ENCODE measurements around the gene C2CD2L. TPM values are rescaled to one million over a fixed set of nuclear protein-coding genes. Genes with fewer than 3 reads are reported as not detected.
"Not testable (repeated sequence)": the region's sequence is repeated elsewhere in the genome, so short reads cannot be mapped to it uniquely, and the experiment has no call there.

The C2CD2L gene
- total and polyA plus RNA-seq, 4 donors = 2.5 to 6.3 (median 4.8) TPM

- TF ChIP-seq SP1 (IDR thresholded peaks at IDR 0.05) = no peak
- H3K4me1 ChIP-seq (ENCODE audit: control insufficient read depth in 4 of 4, insufficient read depth in 4 of 4, low read length in 3 of 4) = peaks cover 3 to 8% (median 5%) of the 10 kb centered on the region in 4 donors
- no peak overlapping the region for H3K9ac ChIP-seq (ENCODE audit: low read depth in 1 of 2, low read length in 2 of 2)
- no peaks in the 10 kb centered on the region for H3K9me3 ChIP-seq (ENCODE audit: control insufficient read depth in 4 of 4, low read length in 3 of 4)
- no peak for DNase-seq (ENCODE audit: low spot score)
- H3K27me3 ChIP-seq (ENCODE audit: control insufficient read depth in 4 of 4, insufficient read depth in 4 of 4, low read length in 3 of 4) = no peaks in the 10 kb centered on the region
- no peak overlapping the region for H3K4me3 ChIP-seq (ENCODE audit: low read depth in 1 of 3, low read length in 3 of 3)
- H3K36me3 ChIP-seq (ENCODE audit: control insufficient read depth in 4 of 4, insufficient read depth in 3 of 4, low read depth in 1 of 4, low read length in 3 of 4) = no peaks in the 10 kb centered on the region
- WGBS = 84% methylated on average over 8 of the region's 8 CpGs
- no peak overlapping the region for H3K27ac ChIP-seq (ENCODE audit: low read depth in 1 of 2, low read length in 2 of 2)
Measured at GRCh38 chr11:119166368-119167076, 59.4 kb downstream of the C2CD2L start.

- H3K27me3 ChIP-seq (ENCODE audit: control insufficient read depth in 4 of 4, insufficient read depth in 4 of 4, low read length in 3 of 4); H3K36me3 ChIP-seq (ENCODE audit: control insufficient read depth in 4 of 4, insufficient read depth in 3 of 4, low read depth in 1 of 4, low read length in 3 of 4); H3K9ac ChIP-seq (ENCODE audit: low read depth in 1 of 2, low read length in 2 of 2); H3K27ac ChIP-seq (ENCODE audit: low read depth in 1 of 2, low read length in 2 of 2); H3K9me3 ChIP-seq (ENCODE audit: control insufficient read depth in 4 of 4, low read length in 3 of 4); H3K4me3 ChIP-seq (ENCODE audit: low read depth in 1 of 3, low read length in 3 of 3); DNase-seq (ENCODE audit: low spot score); H3K4me1 ChIP-seq (ENCODE audit: control insufficient read depth in 4 of 4, insufficient read depth in 4 of 4, low read length in 3 of 4): not testable (repeated sequence)
- 93% methylated on average over 10 of the region's 10 CpGs for WGBS
Measured at GRCh38 chr11:119167077-119167458, 59.9 kb downstream of the C2CD2L start.

GRCh38 chr11:119167933-119168332 is 60.8 kb downstream of the C2CD2L start:
- Histone ChIP-seq H3K4me3 (ENCODE audit: low read depth in 1 of 3, low read length in 3 of 3) (no peak overlapping the region), H3K27me3 (ENCODE audit: control insufficient read depth in 4 of 4, insufficient read depth in 4 of 4, low read length in 3 of 4) (no peaks in the 10 kb centered on the region), H3K4me1 (ENCODE audit: control insufficient read depth in 4 of 4, insufficient read depth in 4 of 4, low read length in 3 of 4) (peaks cover 3 to 8% (median 5%) of the 10 kb centered on the region in 4 donors), H3K9ac (ENCODE audit: low read depth in 1 of 2, low read length in 2 of 2) (no peak overlapping the region), H3K36me3 (ENCODE audit: control insufficient read depth in 4 of 4, insufficient read depth in 3 of 4, low read depth in 1 of 4, low read length in 3 of 4) (no peaks in the 10 kb centered on the region), H3K9me3 (ENCODE audit: control insufficient read depth in 4 of 4, low read length in 3 of 4) (no peaks in the 10 kb centered on the region), H3K27ac (ENCODE audit: low read depth in 1 of 2, low read length in 2 of 2) (no peak overlapping the region)
- no peak for TF ChIP-seq CTCF (IDR thresholded peaks at IDR 0.05; ENCODE audit: low read depth, low read length, missing input control)
- TF ChIP-seq, protein P1, sequence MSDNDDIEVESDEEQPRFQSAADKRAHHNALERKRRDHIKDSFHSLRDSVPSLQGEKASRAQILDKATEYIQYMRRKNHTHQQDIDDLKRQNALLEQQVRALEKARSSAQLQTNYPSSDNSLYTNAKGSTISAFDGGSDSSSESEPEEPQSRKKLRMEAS (IDR thresholded peaks at IDR 0.05) = no peak
- TF ChIP-seq GABPA (IDR thresholded peaks at IDR 0.05 in 1 of 2, conservative IDR thresholded peaks at IDR 0.05 in 1 of 2) = no peak
- WGBS = 64% methylated on average over 6 of the region's 6 CpGs
- no peak for DNase-seq (ENCODE audit: low spot score)

Other genes starting within 250 kb of the C2CD2L start
- gene CXCR5, start 223.5 kb upstream of the C2CD2L start, total RNA-seq = not detected
- under 1 TPM; 0.06 to 0.92 TPM for gene CXCR5, start 223.5 kb upstream of the C2CD2L start, polyA plus RNA-seq
- 10 to 100 TPM in 1 of 2 donors, 1 to 10 TPM in 1; 6.1 to 10.2 TPM for gene BCL9L, start 181.4 kb upstream of the C2CD2L start, total RNA-seq
- gene BCL9L, start 181.4 kb upstream of the C2CD2L start, polyA plus RNA-seq = 10 to 100 TPM in 1 of 2 donors, 1 to 10 TPM in 1; 2.2 to 11.6 TPM
- gene UPK2, start 151.0 kb upstream of the C2CD2L start, total RNA-seq = not detected
- gene UPK2, start 151.0 kb upstream of the C2CD2L start, polyA plus RNA-seq = not detected
- gene FOXR1, start 135.6 kb upstream of the C2CD2L start, total RNA-seq = not detected
- gene FOXR1, start 135.6 kb upstream of the C2CD2L start, polyA plus RNA-seq = not detected
- gene CENATAC, start 109.2 kb upstream of the C2CD2L start, total RNA-seq = 10 to 100 TPM; 12.0 to 33.6 TPM
- gene CENATAC, start 109.2 kb upstream of the C2CD2L start, polyA plus RNA-seq = 10 to 100 TPM in 1 of 2 donors, 1 to 10 TPM in 1; 6.0 to 14.5 TPM
- gene RPS25, start 89.0 kb upstream of the C2CD2L start, total RNA-seq = 100 to 1,000 TPM; 228 to 294 TPM
- 100 to 1,000 TPM; 477 to 499 TPM for gene RPS25, start 89.0 kb upstream of the C2CD2L start, polyA plus RNA-seq
- 10 to 100 TPM; 32.8 to 35.7 TPM for gene TRAPPC4, start 88.6 kb upstream of the C2CD2L start, total RNA-seq
- gene TRAPPC4, start 88.6 kb upstream of the C2CD2L start, polyA plus RNA-seq = 10 to 100 TPM; 21.1 to 32.1 TPM
- gene SLC37A4, start 76.5 kb upstream of the C2CD2L start, total RNA-seq = 100 to 1,000 TPM in 1 of 2 donors, 10 to 100 TPM in 1; 62.7 to 184 TPM
- 10 to 100 TPM; 93.8 to 98.7 TPM for gene SLC37A4, start 76.5 kb upstream of the C2CD2L start, polyA plus RNA-seq
- gene HYOU1, start 50.1 kb upstream of the C2CD2L start, total RNA-seq = 100 to 1,000 TPM in 1 of 2 donors, 10 to 100 TPM in 1; 46.3 to 270 TPM
- gene HYOU1, start 50.1 kb upstream of the C2CD2L start, polyA plus RNA-seq = 100 to 1,000 TPM in 1 of 2 donors, 10 to 100 TPM in 1; 41.6 to 191 TPM
- gene VPS11, start 39.5 kb upstream of the C2CD2L start, total RNA-seq = 10 to 100 TPM; 12.9 to 17.4 TPM
- 10 to 100 TPM in 1 of 2 donors, 1 to 10 TPM in 1; 7.2 to 11.5 TPM for gene VPS11, start 39.5 kb upstream of the C2CD2L start, polyA plus RNA-seq
- 100 to 1,000 TPM in 1 of 2 donors, 10 to 100 TPM in 1; 10.5 to 224 TPM for gene HMBS, start 22.5 kb upstream of the C2CD2L start, total RNA-seq
- 10 to 100 TPM; 21.2 to 32.2 TPM for gene HMBS, start 22.5 kb upstream of the C2CD2L start, polyA plus RNA-seq
- gene DPAGT1, start 5.5 kb upstream of the C2CD2L start, total RNA-seq = 10 to 100 TPM; 12.8 to 40.5 TPM
- 10 to 100 TPM; 34.3 to 48.0 TPM for gene DPAGT1, start 5.5 kb upstream of the C2CD2L start, polyA plus RNA-seq
- 10 to 100 TPM; 10.2 to 14.3 TPM for gene HINFP, start 14.2 kb downstream of the C2CD2L start, total RNA-seq
- 1 to 10 TPM; 6.4 to 6.5 TPM for gene HINFP, start 14.2 kb downstream of the C2CD2L start, polyA plus RNA-seq
- gene ABCG4, start 41.7 kb downstream of the C2CD2L start, total RNA-seq = under 1 TPM; 0.05 to 0.17 TPM
- gene ABCG4, start 41.7 kb downstream of the C2CD2L start, polyA plus RNA-seq = under 1 TPM in 1 of 2 donors, not detected in 1; 0.03 TPM
- 10 to 100 TPM; 11.0 to 12.0 TPM for gene NLRX1, start 61.4 kb downstream of the C2CD2L start, total RNA-seq
- gene NLRX1, start 61.4 kb downstream of the C2CD2L start, polyA plus RNA-seq = 1 to 10 TPM; 4.2 to 9.8 TPM
- gene NHERF4, start 78.1 kb downstream of the C2CD2L start, total RNA-seq = under 1 TPM in 1 of 2 donors, not detected in 1; 0.17 TPM
- under 1 TPM in 1 of 2 donors, not detected in 1; 0.03 TPM for gene NHERF4, start 78.1 kb downstream of the C2CD2L start, polyA plus RNA-seq
- gene CBL, start 99.0 kb downstream of the C2CD2L start, total RNA-seq = 1 to 10 TPM; 5.3 to 5.5 TPM
- 1 to 10 TPM; 1.6 to 1.7 TPM for gene CBL, start 99.0 kb downstream of the C2CD2L start, polyA plus RNA-seq
- gene MCAM, start 209.8 kb downstream of the C2CD2L start, total RNA-seq = 10 to 100 TPM in 1 of 2 donors, 1 to 10 TPM in 1; 8.4 to 49.6 TPM
- 10 to 100 TPM in 1 of 2 donors, 1 to 10 TPM in 1; 2.2 to 10.3 TPM for gene MCAM, start 209.8 kb downstream of the C2CD2L start, polyA plus RNA-seq
- gene RNF26, start 227.2 kb downstream of the C2CD2L start, total RNA-seq = 1 to 10 TPM; 6.3 to 9.2 TPM
- 10 to 100 TPM; 13.0 to 19.1 TPM for gene RNF26, start 227.2 kb downstream of the C2CD2L start, polyA plus RNA-seq
- 1 to 10 TPM; 2.2 to 4.4 TPM for gene C1QTNF5, start 233.5 kb downstream of the C2CD2L start, total RNA-seq
- 1 to 10 TPM; 1.9 to 6.4 TPM for gene C1QTNF5, start 233.5 kb downstream of the C2CD2L start, polyA plus RNA-seq
- not detected for gene MFRP, start 239.4 kb downstream of the C2CD2L start, total RNA-seq
- gene MFRP, start 239.4 kb downstream of the C2CD2L start, polyA plus RNA-seq = not detected

All from liver (tissue), 9 donors.